Prostate gland (tissue), 2 donors: ENCODE measurements around the gene OLIG3. TPM values are rescaled to one million over a fixed set of nuclear protein-coding genes. Genes with fewer than 3 reads are reported as not detected.

Experiments
- DNase-seq: peaks from one replicate; pipeline ENCODE4 v3.0.0-alpha.2; 2019; ENCODE audit warnings: low spot score
- H3K27ac ChIP-seq, 2 donors: fragments of 200-600 bp; sonication (generic); 2 replicates each; pipeline ENCODE4 v1.5.1; 2017 to 2019
- H3K27me3 ChIP-seq: fragments of 200-600 bp; sonication (generic); replicated peaks from 2 replicates; pipeline ENCODE4 v1.5.1; 2019; ENCODE audit not compliant: insufficient read depth
- H3K36me3 ChIP-seq, 2 donors: fragments of 200-600 bp; sonication (generic); 1 replicate in 1 of 2; 2 replicates in 1 of 2; pipeline versions ENCODE4 v1.5.1 to v1.8.1; 2017 to 2019
- H3K4me1 ChIP-seq: fragments of 200-600 bp; sonication (generic); replicated peaks from 2 replicates; pipeline ENCODE4 v1.5.1; 2019
- H3K4me3 ChIP-seq, 2 donors: fragments of 200-600 bp; sonication (generic); 2 replicates each; pipeline ENCODE4 v1.5.1; 2017 to 2019
- H3K9me3 ChIP-seq: fragments of 200-600 bp; sonication (generic); 2 replicates; pipeline ENCODE4 v1.5.1; 2017
- CTCF ChIP-seq, 4 experiments: fragments of 200-600 bp in 2 of 4; fragments of 450-650 bp in 2 of 4; sonication (generic) in 2 of 4; IDR thresholded peaks; 1 replicate in 3 of 4; 2 replicates in 1 of 4; pipeline ENCODE4 v1.5.1; 2016 to 2019; ENCODE audit warnings: antibody characterized with exemption in 4 of 4, mild to moderate bottlenecking in 2 of 4, moderate library complexity in 2 of 4
- POLR2A ChIP-seq: fragments of 450-650 bp; IDR thresholded peaks from one replicate; pipeline ENCODE4 v1.6.1; 2016; ENCODE audit warnings: antibody characterized with exemption, mild to moderate bottlenecking
- POLR2AphosphoS5 ChIP-seq: sonication (generic); formaldehyde crosslinking; IDR thresholded peaks from one replicate; pipeline ENCODE4 v1.6.1; 2017; ENCODE audit warnings: antibody characterized with exemption
- WGBS: methylation state at CpG from one replicate; pipeline ENCODE4 v1.1.5; 2018; 5-methylcytosine and 5-hydroxymethylcytosine counted together
- intact Hi-C: fragments of 100-400 bp; cut with DNase I; formaldehyde crosslinking; loops from one replicate; pipeline ENCODE4 v1.14.2; 2022
- total RNA-seq, 2 donors: library from RNA; depleted of rRNA; stranded (reverse); fragments of >200 nt; gene quantifications; one replicate each; pipeline ENCODE4 v1.1.0, GENCODE V29; 2016

Gene OLIG3
- total RNA-seq, 2 donors from 2014 or later = not detected

- no peaks in the 10 kb centered on the region for H3K36me3 ChIP-seq
- H3K27ac ChIP-seq = no peak overlapping the region
- 95% methylated on average over 3 of the region's 3 CpGs for WGBS
- no peak for DNase-seq
- H3K9me3 ChIP-seq = no peaks in the 10 kb centered on the region
- intact Hi-C loops = no loop called here
- H3K27me3 ChIP-seq = no peaks in the 10 kb centered on the region
- no peak overlapping the region for H3K4me3 ChIP-seq
- TF ChIP-seq POLR2AphosphoS5 = no peak
- H3K4me1 ChIP-seq = no peaks in the 10 kb centered on the region
Measured at GRCh38 chr6:137472641-137473137, 21.5 kb downstream of the OLIG3 start.

DNA sequence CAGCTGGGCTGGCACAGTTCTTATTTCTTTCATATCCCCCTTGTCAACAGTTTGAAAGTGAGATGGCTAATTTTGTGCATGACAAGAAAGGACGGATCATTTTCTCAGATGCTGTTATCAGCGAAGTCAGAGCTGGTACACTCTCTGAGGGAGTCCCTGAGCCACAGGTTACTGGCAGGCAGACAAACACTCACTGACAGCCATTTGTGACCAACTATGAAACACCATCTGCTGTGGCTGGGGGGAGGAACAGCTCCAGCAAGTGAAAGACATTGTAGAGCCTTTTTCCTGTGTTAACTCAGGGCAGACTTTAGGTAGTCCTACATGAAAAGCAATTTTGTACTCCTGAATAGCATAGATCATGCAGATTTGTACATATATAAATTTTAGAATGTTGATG lies 22.2 kb downstream of the OLIG3 start:
- intact Hi-C loops = no loop called here
- no peak for TF ChIP-seq POLR2AphosphoS5
- no peak for TF ChIP-seq CTCF (IDR thresholded peaks at IDR 0.05)
- no peak for TF ChIP-seq POLR2A
- Histone ChIP-seq H3K36me3 (no peaks in the 10 kb centered on the region), H3K4me3 (no peak overlapping the region), H3K4me1 (no peaks in the 10 kb centered on the region), H3K27ac (no peak overlapping the region), H3K27me3 (no peaks in the 10 kb centered on the region), H3K9me3 (no peaks in the 10 kb centered on the region)
- DNase-seq = no peak
- 64% methylated on average over 2 of the region's 2 CpGs for WGBS

DNA sequence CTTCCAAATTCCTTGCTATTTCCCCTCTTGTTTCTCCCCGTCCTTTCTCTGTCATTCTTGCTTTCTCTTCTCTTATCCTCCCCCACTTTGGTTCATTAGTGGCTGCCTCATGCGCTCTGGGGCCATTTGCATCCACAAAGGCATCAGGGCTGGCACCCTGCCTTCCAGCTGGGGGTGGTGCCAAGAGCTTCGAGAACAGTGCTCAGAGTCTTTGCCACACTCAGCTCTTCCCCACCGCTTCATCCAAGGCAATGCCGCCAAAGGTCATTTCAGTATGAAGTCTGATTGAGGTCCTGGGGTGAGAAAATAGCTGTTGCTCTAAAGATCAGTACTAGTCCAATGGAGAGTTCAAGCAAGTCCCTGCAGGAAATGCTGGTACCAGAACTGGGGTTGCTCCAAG lies 22.7 kb downstream of the OLIG3 start:
- intact Hi-C loops = no loop called here
- no peaks in the 10 kb centered on the region for H3K9me3 ChIP-seq
- no peak for DNase-seq
- no peaks in the 10 kb centered on the region for H3K36me3 ChIP-seq
- no peaks in the 10 kb centered on the region for H3K27me3 ChIP-seq
- 71% methylated on average over 5 of the region's 5 CpGs for WGBS
- no peaks in the 10 kb centered on the region for H3K4me1 ChIP-seq
- no peak overlapping the region for H3K4me3 ChIP-seq
- no peak overlapping the region for H3K27ac ChIP-seq
- TF ChIP-seq POLR2AphosphoS5 (no peak), CTCF (IDR thresholded peaks at IDR 0.05) (no peak), POLR2A (no peak)

- DNase-seq = no peak
- Histone ChIP-seq H3K27ac (no peak overlapping the region), H3K9me3 (no peaks in the 10 kb centered on the region), H3K4me3 (no peak overlapping the region), H3K27me3 (no peaks in the 10 kb centered on the region), H3K4me1 (no peaks in the 10 kb centered on the region), H3K36me3 (no peaks in the 10 kb centered on the region)
- 94% methylated on average over 6 of the region's 6 CpGs for WGBS
- TF ChIP-seq CTCF (IDR thresholded peaks at IDR 0.05) (no peak), POLR2AphosphoS5 (no peak), POLR2A (no peak)
- intact Hi-C loops = no loop called here
Measured at GRCh38 chr6:137467211-137467610, 27.0 kb downstream of the OLIG3 start.

GRCh38 chr6:137465378-137466009 lies 28.7 kb downstream of the OLIG3 start:
- intact Hi-C loops = no loop called here
- H3K9me3 ChIP-seq = no peaks in the 10 kb centered on the region
- no peaks in the 10 kb centered on the region for H3K27me3 ChIP-seq
- H3K27ac ChIP-seq = no peak overlapping the region
- WGBS = 87% methylated on average over 7 of the region's 7 CpGs
- no peak overlapping the region for H3K4me3 ChIP-seq
- TF ChIP-seq POLR2A (no peak), CTCF (IDR thresholded peaks at IDR 0.05) (no peak), POLR2AphosphoS5 (no peak)
- DNase-seq = no peak
- no peaks in the 10 kb centered on the region for H3K4me1 ChIP-seq
- no peaks in the 10 kb centered on the region for H3K36me3 ChIP-seq
